Measurements from ENCODE around the gene CHRD. TPM values are rescaled to one million over a fixed set of nuclear protein-coding genes. Genes with fewer than 3 reads are reported as not detected.

The CHRD gene
- total and polyA plus RNA-seq, 4 experiments from 2014 or later, result not detected

DNA sequence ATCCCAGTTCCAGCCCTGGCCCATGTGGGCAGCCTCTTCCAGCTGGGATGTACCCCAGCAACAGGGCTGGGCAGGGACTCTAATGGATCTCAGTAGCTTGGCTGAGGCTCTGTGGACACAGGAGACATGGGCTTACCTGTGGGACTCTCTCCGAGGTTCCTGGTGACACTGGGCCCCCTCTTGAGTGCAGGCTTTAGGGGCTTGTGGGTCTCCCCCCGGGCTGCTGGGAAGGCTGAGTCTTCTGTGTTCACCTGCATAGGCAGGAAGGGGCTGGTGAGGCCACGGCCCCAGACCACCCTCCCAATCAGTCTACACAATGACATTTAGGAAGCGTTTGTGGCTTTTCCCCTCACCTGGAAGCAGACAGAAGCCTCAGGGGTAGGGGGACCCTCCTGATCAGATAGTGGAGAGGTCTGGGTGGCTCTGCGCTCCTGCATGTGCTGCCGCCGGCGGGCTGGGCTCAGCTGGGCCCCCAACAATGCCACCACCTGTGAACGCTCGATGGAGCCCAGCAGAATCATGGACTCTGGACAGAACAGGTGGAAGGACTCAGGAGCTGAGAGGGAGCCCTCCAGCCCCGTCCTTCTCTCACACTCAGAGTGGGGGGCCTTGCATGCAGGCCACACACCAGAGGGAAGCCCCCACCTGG, 26.8 kb upstream of the CHRD start:
- H3K9me3 Mint-ChIP-seq, result no peaks in the 10 kb centered on the region
- ChIA-PET POLR2A (ENCODE audit: partially characterized antibody) (interaction anchor here (0.9 to 1.3 kb wide), 2 partner anchors 9 to 11 kb away, joined by 3 read pairs; no protein-coding TSS in a partner anchor), CTCF (ENCODE audit: partially characterized antibody) (interaction anchor here (0.7 to 4.4 kb wide), 18 partner anchors 9 to 457 kb away, joined by 3 to 32 read pairs (median 4); partner anchors contain the start of genes CLCN2, POLR2H and VWA5B2)
- H3K4me1 Mint-ChIP-seq, result peaks cover 0 to 5% (median 0%) of the 10 kb centered on the region in 4 donors
- H3K27me3 ChIP-seq (ENCODE audit: insufficient read depth, low read length), result no peaks in the 10 kb centered on the region
- H3K27ac Mint-ChIP-seq, result no peak overlapping the region
- no peak overlapping the region for H3K4me3 Mint-ChIP-seq
- H3K9me3 ChIP-seq (ENCODE audit: control insufficient read depth in 1 of 2, low read length in 2 of 2), result no peaks in the 10 kb centered on the region
- DNase-seq, result no peak
- H3K27ac ChIP-seq (ENCODE audit: low read depth, low read length), result no peak overlapping the region
- H3K27me3 Mint-ChIP-seq, result no peaks in the 10 kb centered on the region
- H3K4me1 ChIP-seq (ENCODE audit: insufficient read depth, low read length), result peaks cover 10% of the 10 kb centered on the region
- intact Hi-C loops (cut with micrococcal nuclease), result loop anchor here (5.0 kb wide), 1 partner anchor 114 kb away; no protein-coding TSS in a partner anchor
- H3K36me3 ChIP-seq (ENCODE audit: insufficient read depth, low read length), result no peaks in the 10 kb centered on the region
- H3K4me3 ChIP-seq (ENCODE audit: low read length in 2 of 2), result no peak overlapping the region
- peaks cover 0 to 3% of the 10 kb centered on the region in 2 donors for H3K36me3 Mint-ChIP-seq

DNA sequence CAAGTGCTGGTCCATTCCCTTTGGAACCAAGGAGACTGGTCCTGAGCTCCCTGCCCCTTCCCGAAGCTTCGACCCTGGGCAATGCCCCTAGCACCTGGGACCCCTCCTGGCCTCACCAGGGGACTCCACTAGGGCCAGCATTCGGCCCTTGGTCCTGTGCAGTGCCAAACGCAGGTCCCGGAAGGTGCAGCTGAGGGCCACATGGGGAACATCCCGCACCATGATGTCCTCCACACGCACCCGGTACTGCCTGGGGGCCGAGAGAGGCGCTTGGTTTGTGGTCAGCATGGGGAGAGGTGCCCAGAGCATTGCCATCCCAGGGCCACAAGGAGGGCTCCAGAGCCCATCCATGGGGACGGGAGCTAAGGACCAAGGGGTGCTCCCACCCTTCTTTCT, 26.3 kb upstream of the CHRD start:
- POLR2A ChIA-PET (ENCODE audit: partially characterized antibody), result interaction anchor here (0.9 to 1.3 kb wide), 3 partner anchors 9 to 51 kb away, joined by 3 read pairs; no protein-coding TSS in a partner anchor
- no peaks in the 10 kb centered on the region for H3K9me3 Mint-ChIP-seq
- intact Hi-C loops (cut with micrococcal nuclease), result loop anchor here (5.0 kb wide), 1 partner anchor 114 kb away; no protein-coding TSS in a partner anchor

DNA sequence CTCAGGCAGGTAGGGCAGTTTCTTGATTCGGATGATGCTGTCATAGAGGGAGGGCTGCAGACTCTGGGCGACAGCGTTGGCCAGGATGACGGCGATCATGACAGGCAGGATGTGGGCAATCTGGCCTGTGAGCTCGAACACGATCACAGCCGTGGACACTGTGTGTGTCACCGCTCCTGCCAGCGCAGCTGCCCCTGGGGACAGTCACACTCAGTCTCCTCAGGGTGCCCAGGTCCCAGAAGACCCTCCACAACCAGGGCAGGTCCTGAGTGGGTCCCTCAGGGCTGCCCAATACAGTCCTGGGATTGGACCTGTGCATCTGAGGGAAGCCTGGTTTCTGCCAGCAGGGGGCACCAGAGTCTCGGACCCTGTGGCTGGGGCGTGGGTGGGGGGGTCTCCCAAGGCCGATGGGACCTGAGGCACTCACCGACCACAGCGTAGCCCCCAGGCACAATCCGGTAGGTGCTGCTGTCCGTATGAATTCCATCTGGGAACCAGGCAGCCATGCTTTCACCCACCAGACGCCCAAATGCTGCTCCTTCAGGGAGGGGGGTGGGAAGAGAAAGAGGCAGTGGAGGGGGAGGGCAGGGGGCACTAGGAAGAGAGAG, 25.6 kb upstream of the CHRD start:
- no peak overlapping the region for H3K27ac Mint-ChIP-seq
- peak in 4 of 5 donors; percentile 39 to 55 (median 43) for DNase-seq
- H3K27me3 Mint-ChIP-seq, result no peaks in the 10 kb centered on the region
- H3K4me3 ChIP-seq (ENCODE audit: low read length in 2 of 2), result no peak overlapping the region
- H3K27ac ChIP-seq (ENCODE audit: low read depth, low read length), result no peak overlapping the region
- H3K4me1 ChIP-seq (ENCODE audit: insufficient read depth, low read length), result peaks cover 10% of the 10 kb centered on the region
- no peaks in the 10 kb centered on the region for H3K9me3 Mint-ChIP-seq
- no peaks in the 10 kb centered on the region for H3K36me3 ChIP-seq (ENCODE audit: insufficient read depth, low read length)
- H3K9me3 ChIP-seq (ENCODE audit: control insufficient read depth in 1 of 2, low read length in 2 of 2), result no peaks in the 10 kb centered on the region
- no peaks in the 10 kb centered on the region for H3K27me3 ChIP-seq (ENCODE audit: insufficient read depth, low read length)
- intact Hi-C loops (cut with micrococcal nuclease), result loop anchor here (1.0 to 5.0 kb wide), 3 partner anchors 113 to 190 kb away; no protein-coding TSS in a partner anchor
- ChIA-PET CTCF (ENCODE audit: partially characterized antibody) (interaction anchor here (0.7 to 4.4 kb wide), 23 partner anchors 8 to 459 kb away, joined by 3 to 32 read pairs (median 4); partner anchors contain the start of genes CLCN2, FAM131A, POLR2H and VWA5B2), POLR2A (ENCODE audit: partially characterized antibody) (interaction anchor here (1.0 to 1.3 kb wide), 2 partner anchors 8 to 52 kb away, joined by 3 read pairs; no protein-coding TSS in a partner anchor)
- H3K4me1 Mint-ChIP-seq, result peaks cover 0 to 5% (median 0%) of the 10 kb centered on the region in 4 donors
- H3K4me3 Mint-ChIP-seq, result peak overlapping the region in 1 of 8 donors; percentile 15
- H3K36me3 Mint-ChIP-seq, result peaks cover 0 to 3% of the 10 kb centered on the region in 2 donors

More for the DNA sequence above, 26.3 kb upstream of the CHRD start:
- DNase-seq, result no peak
- peaks cover 10% of the 10 kb centered on the region for H3K4me1 ChIP-seq (ENCODE audit: insufficient read depth, low read length)
- H3K27ac ChIP-seq (ENCODE audit: low read depth, low read length), result no peak overlapping the region
- no peaks in the 10 kb centered on the region for H3K9me3 ChIP-seq (ENCODE audit: control insufficient read depth in 1 of 2, low read length in 2 of 2)
- peaks cover 0 to 5% (median 0%) of the 10 kb centered on the region in 4 donors for H3K4me1 Mint-ChIP-seq
- no peaks in the 10 kb centered on the region for H3K27me3 Mint-ChIP-seq
- CTCF ChIA-PET (ENCODE audit: partially characterized antibody), result interaction anchor here (0.7 to 4.4 kb wide), 23 partner anchors 9 to 458 kb away, joined by 3 to 32 read pairs (median 4); partner anchors contain the start of genes CLCN2, FAM131A, POLR2H and VWA5B2
- H3K27ac Mint-ChIP-seq, result no peak overlapping the region
- H3K36me3 Mint-ChIP-seq, result peaks cover 0 to 3% of the 10 kb centered on the region in 2 donors
- no peaks in the 10 kb centered on the region for H3K36me3 ChIP-seq (ENCODE audit: insufficient read depth, low read length)
- no peaks in the 10 kb centered on the region for H3K27me3 ChIP-seq (ENCODE audit: insufficient read depth, low read length)
- no peak overlapping the region for H3K4me3 Mint-ChIP-seq
- no peak overlapping the region for H3K4me3 ChIP-seq (ENCODE audit: low read length in 2 of 2)

DNA sequence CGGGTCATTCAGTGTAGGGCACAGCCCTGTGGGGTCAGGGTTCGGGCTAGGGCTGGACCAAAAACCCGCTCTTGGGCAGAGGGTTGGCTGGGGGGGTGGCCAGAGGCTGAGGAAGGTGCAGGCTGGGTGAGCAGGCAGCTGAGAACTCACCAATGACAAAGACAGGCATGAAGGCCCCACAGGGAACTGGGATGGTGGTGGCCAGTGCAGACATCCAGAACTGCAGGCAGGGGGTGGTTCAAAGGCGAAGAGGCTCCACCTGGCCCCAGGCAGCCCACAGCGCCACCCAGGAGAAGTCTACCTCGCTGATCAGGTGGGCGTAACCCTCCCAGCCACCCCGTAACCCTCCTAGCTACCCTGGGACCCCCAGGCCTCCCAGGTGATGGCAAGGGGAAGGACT, 25.1 kb upstream of the CHRD start:
- H3K27ac Mint-ChIP-seq, result no peak overlapping the region
- H3K4me1 Mint-ChIP-seq, result peaks cover 0 to 5% (median under 1%) of the 10 kb centered on the region in 4 donors
- intact Hi-C loops (cut with micrococcal nuclease), result loop anchor here (1.0 to 5.0 kb wide), 3 partner anchors 113 to 190 kb away; no protein-coding TSS in a partner anchor
- H3K36me3 ChIP-seq (ENCODE audit: insufficient read depth, low read length), result no peaks in the 10 kb centered on the region
- H3K4me1 ChIP-seq (ENCODE audit: insufficient read depth, low read length), result peaks cover 10% of the 10 kb centered on the region
- H3K36me3 Mint-ChIP-seq, result peaks cover 0 to 3% of the 10 kb centered on the region in 2 donors
- H3K9me3 ChIP-seq (ENCODE audit: control insufficient read depth in 1 of 2, low read length in 2 of 2), result no peaks in the 10 kb centered on the region
- no peaks in the 10 kb centered on the region for H3K9me3 Mint-ChIP-seq
- H3K4me3 ChIP-seq (ENCODE audit: low read length in 2 of 2), result no peak overlapping the region
- H3K27me3 Mint-ChIP-seq, result no peaks in the 10 kb centered on the region
- ChIA-PET CTCF (ENCODE audit: partially characterized antibody) (interaction anchor here (1.0 to 4.4 kb wide), 9 partner anchors 9 to 187 kb away, joined by 3 to 32 read pairs (median 7); no protein-coding TSS in a partner anchor), POLR2A (ENCODE audit: partially characterized antibody) (no interaction called here)
- H3K27ac ChIP-seq (ENCODE audit: low read depth, low read length), result no peak overlapping the region
- no peak for DNase-seq
- H3K27me3 ChIP-seq (ENCODE audit: insufficient read depth, low read length), result no peaks in the 10 kb centered on the region
- H3K4me3 Mint-ChIP-seq, result no peak overlapping the region

DNA sequence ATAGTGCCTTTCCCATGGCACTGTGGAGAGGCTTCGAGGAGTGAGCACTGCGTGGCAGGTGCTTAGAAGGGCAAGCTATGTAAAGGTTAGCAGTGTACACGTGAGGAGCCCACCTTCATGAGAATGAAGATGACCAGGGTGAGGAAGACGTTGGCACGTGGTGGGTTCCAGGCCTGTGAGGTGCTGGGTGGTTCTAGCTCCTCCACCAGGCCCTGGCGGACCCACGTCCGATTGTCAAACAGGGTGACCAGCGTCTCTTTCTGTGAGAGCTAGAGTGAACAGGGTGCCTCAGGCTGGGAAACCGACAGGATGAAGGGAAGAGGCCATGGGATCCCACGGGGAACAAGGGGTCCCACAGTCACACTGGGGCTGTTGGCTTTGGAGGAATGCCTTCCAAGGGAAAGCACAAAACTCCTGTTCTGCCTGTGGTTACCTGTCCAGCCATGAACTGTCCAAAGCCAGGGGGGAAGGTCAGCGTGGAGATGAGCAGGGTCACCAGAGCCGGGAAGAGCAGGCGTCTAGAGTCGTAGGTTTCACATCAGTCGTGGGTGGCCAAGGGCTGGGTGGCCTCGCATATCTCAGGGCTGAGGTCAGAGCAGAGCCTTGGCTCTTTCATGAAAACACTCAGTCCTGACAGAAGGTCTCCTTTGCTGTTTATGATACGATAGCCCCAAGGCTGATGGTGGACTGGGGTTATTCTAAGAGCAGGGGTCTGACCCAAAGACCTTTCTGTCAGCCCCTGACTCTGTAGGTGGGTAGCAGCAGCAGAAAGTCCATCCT, 24.4 kb upstream of the CHRD start:
- Histone ChIP-seq H3K36me3 (ENCODE audit: insufficient read depth, low read length) (no peaks in the 10 kb centered on the region), H3K27ac (ENCODE audit: low read depth, low read length) (no peak overlapping the region), H3K27me3 (ENCODE audit: insufficient read depth, low read length) (no peaks in the 10 kb centered on the region), H3K4me3 (ENCODE audit: low read length in 2 of 2) (no peak overlapping the region), H3K4me1 (ENCODE audit: insufficient read depth, low read length) (peaks cover 12% of the 10 kb centered on the region), H3K9me3 (ENCODE audit: control insufficient read depth in 1 of 2, low read length in 2 of 2) (no peaks in the 10 kb centered on the region)
- Mint-ChIP-seq H3K27me3 (no peaks in the 10 kb centered on the region), H3K4me3 (peak overlapping the region in 1 of 8 donors; percentile 46), H3K9me3 (no peaks in the 10 kb centered on the region), H3K27ac (peak overlapping the region in 1 of 7 donors; percentile 58), H3K4me1 (peaks cover 0 to 5% (median 4%) of the 10 kb centered on the region in 4 donors), H3K36me3 (peaks cover 0 to 3% of the 10 kb centered on the region in 2 donors)
- ChIA-PET CTCF (ENCODE audit: partially characterized antibody) (interaction anchor here (1.0 to 4.4 kb wide), 8 partner anchors 9 to 187 kb away, joined by 3 to 32 read pairs (median 10); no protein-coding TSS in a partner anchor), POLR2A (ENCODE audit: partially characterized antibody) (no interaction called here)
- intact Hi-C loops (cut with micrococcal nuclease), result no loop called here
- no peak for DNase-seq

DNA sequence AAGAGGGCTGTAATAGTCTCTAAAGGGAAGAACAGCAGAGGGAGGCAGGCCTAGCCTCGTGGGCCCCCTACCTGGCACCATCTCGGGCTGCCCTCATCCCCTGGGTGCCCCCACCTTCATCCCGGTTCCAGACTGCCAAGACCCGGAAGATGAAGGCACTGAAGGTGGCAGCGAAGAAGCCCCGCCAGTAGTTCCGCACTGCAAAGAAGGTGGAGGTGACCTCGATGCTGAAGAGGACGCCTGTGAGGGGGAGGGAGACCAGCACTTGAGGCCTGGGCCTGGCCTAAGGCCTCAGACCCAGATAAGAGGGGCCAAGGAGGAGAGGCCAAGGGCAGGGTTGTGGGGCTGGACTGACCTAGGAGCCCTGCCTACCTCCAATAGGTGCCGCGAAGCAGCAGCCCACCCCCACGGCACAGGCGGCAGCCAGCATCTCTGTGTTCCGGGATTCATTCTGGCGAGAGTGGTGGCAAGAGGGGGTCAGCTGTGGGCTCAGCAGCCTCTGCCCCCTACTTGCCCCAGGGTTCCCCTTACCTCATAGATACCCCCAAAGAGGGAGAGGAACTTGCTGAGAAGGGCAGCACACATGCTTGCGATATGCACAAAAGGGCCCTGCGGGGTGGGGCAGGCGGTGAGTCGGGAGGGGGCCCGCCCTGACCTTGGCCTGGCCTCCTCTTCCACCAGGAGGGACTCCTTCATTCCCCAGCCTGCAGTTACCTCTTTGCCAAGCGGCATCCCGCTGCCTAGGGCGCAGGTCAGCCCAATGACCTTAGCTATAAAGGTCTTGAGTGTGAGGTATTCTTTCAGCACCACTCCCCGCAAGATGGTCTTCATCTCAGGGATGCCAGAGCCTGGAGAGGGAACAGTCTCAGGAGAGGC, 22.4 kb upstream of the CHRD start:
- no peak for DNase-seq
- Mint-ChIP-seq H3K4me3 (no peak overlapping the region), H3K27ac (no peak overlapping the region), H3K27me3 (no peaks in the 10 kb centered on the region), H3K4me1 (peaks cover 3 to 15% (median 9%) of the 10 kb centered on the region in 4 donors), H3K36me3 (peaks cover 3% of the 10 kb centered on the region in 2 donors), H3K9me3 (no peaks in the 10 kb centered on the region)
- Histone ChIP-seq H3K4me1 (ENCODE audit: insufficient read depth, low read length) (peaks cover 20% of the 10 kb centered on the region), H3K27me3 (ENCODE audit: insufficient read depth, low read length) (no peaks in the 10 kb centered on the region), H3K36me3 (ENCODE audit: insufficient read depth, low read length) (no peaks in the 10 kb centered on the region), H3K9me3 (ENCODE audit: control insufficient read depth in 1 of 2, low read length in 2 of 2) (no peaks in the 10 kb centered on the region), H3K4me3 (ENCODE audit: low read length in 2 of 2) (no peak overlapping the region), H3K27ac (ENCODE audit: low read depth, low read length) (no peak overlapping the region)
- intact Hi-C loops (cut with micrococcal nuclease), result no loop called here
- CTCF ChIA-PET (ENCODE audit: partially characterized antibody), result interaction anchor here (4.4 kb wide), 1 partner anchor 15 kb away, joined by 32 read pairs; no protein-coding TSS in a partner anchor
- POLR2A ChIA-PET (ENCODE audit: partially characterized antibody), result no interaction called here

All from CD4-positive, alpha-beta memory T cell (primary cell).